ENCODE measurements around the gene NPAS4. TPM values are rescaled to one million over a fixed set of nuclear protein-coding genes. Genes with fewer than 3 reads are reported as not detected.

NPAS4 gene
- polyA plus RNA-seq, 1 of the 3 experiments (the other 2 are of a cell fraction), result 0.03 TPM

GRCh38 chr11:66457826-66458225 lies 37.0 kb downstream of the NPAS4 start:
- no peak for DNase-seq
- no peak for TF ChIP-seq EP300 (IDR thresholded peaks at IDR 0.05; ENCODE audit: borderline replicate concordance in 1 of 2, low read depth in 1 of 2, low read length in 1 of 2)
- whole genome bisulfite sequencing (ENCODE audit: low lambda C conversion rate), result 77% methylated on average over 6 of the region's 6 CpGs
- no peaks in the 10 kb centered on the region for H3K27me3 ChIP-seq (ENCODE audit: insufficient read depth)
- no peaks in the 10 kb centered on the region for H3K9me2 ChIP-seq
- H3K9ac ChIP-seq, result no peak overlapping the region
- no peaks in the 10 kb centered on the region for H3F3A ChIP-seq (replicated peaks; ENCODE audit: insufficient read depth)
- ChIA-PET CTCF (interaction anchor here (0.8 to 2.2 kb wide), 4 partner anchors 26 to 69 kb away, joined by 3 to 5 read pairs (median 4); no protein-coding TSS in a partner anchor), POLR2A (no interaction called here)
- no peaks in the 10 kb centered on the region for H3K36me3 ChIP-seq (replicated peaks in 1 of 2; ENCODE audit: control insufficient read depth in 1 of 2, insufficient read depth in 2 of 2, low read length in 1 of 2)
- H3K4me1 ChIP-seq (ENCODE audit: control insufficient read depth in 1 of 2, insufficient read depth in 2 of 2, low read depth in 1 of 2, low read length in 1 of 2), result no peaks in the 10 kb centered on the region
- no peaks in the 10 kb centered on the region for H3K79me2 ChIP-seq (ENCODE audit: insufficient read depth)
- H2AFZ ChIP-seq (ENCODE audit: low read depth), result no peak overlapping the region
- H3K4me2 ChIP-seq, result no peak overlapping the region
- H3K4me3 ChIP-seq (ENCODE audit: low read depth in 2 of 2, low read length in 1 of 2), result no peak overlapping the region
- no peak overlapping the region for H3K27ac ChIP-seq (ENCODE audit: low read depth in 2 of 2, low read length in 1 of 2)
- H4K20me1 ChIP-seq (ENCODE audit: insufficient read depth), result no peaks in the 10 kb centered on the region
- H3K9me3 ChIP-seq, result no peaks in the 10 kb centered on the region

- 32% methylated on average over 5 of the region's 5 CpGs for WGBS (ENCODE audit: low lambda C conversion rate)
- H3K9ac ChIP-seq, result no peak overlapping the region
- no peak overlapping the region for H2AFZ ChIP-seq (ENCODE audit: low read depth)
- no peaks in the 10 kb centered on the region for H3K27me3 ChIP-seq (ENCODE audit: insufficient read depth)
- H3K9me3 ChIP-seq, result no peaks in the 10 kb centered on the region
- no peak overlapping the region for H3K27ac ChIP-seq (ENCODE audit: low read depth in 2 of 2, low read length in 1 of 2)
- no peaks in the 10 kb centered on the region for H4K20me1 ChIP-seq (ENCODE audit: insufficient read depth)
- CTCF ChIA-PET, result interaction anchor here (0.8 to 1.6 kb wide), 3 partner anchors 21 to 73 kb away, joined by 3 to 7 read pairs (median 3); partner anchors contain the start of gene MRPL11
- no peaks in the 10 kb centered on the region for H3K79me2 ChIP-seq (ENCODE audit: insufficient read depth)
- TF ChIP-seq FOXJ3 (CRISPR knock-in tag; IDR thresholded peaks at IDR 0.05), result no peak
- no peak for TF ChIP-seq MXI1 (IDR thresholded peaks at IDR 0.05; ENCODE audit: low read depth, low read length)
- no peak for TF ChIP-seq NRF1 (IDR thresholded peaks at IDR 0.05; ENCODE audit: low read depth, low read length)
- TF ChIP-seq, protein P1, sequence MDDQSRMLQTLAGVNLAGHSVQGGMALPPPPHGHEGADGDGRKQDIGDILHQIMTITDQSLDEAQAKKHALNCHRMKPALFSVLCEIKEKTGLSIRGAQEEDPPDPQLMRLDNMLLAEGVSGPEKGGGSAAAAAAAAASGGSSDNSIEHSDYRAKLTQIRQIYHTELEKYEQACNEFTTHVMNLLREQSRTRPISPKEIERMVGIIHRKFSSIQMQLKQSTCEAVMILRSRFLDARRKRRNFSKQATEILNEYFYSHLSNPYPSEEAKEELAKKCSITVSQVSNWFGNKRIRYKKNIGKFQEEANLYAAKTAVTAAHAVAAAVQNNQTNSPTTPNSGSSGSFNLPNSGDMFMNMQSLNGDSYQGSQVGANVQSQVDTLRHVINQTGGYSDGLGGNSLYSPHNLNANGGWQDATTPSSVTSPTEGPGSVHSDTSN (IDR thresholded peaks at IDR 0.05), result no peak
- no peaks in the 10 kb centered on the region for H3K9me2 ChIP-seq
- no peak for DNase-seq
- H3K36me3 ChIP-seq (replicated peaks in 1 of 2; ENCODE audit: control insufficient read depth in 1 of 2, insufficient read depth in 2 of 2, low read length in 1 of 2), result no peaks in the 10 kb centered on the region
- no peaks in the 10 kb centered on the region for H3K4me1 ChIP-seq (ENCODE audit: control insufficient read depth in 1 of 2, insufficient read depth in 2 of 2, low read depth in 1 of 2, low read length in 1 of 2)
- H3F3A ChIP-seq (replicated peaks; ENCODE audit: insufficient read depth), result no peaks in the 10 kb centered on the region
- POLR2A ChIA-PET, result no interaction called here
- no peak overlapping the region for H3K4me2 ChIP-seq
- no peak overlapping the region for H3K4me3 ChIP-seq (ENCODE audit: low read depth in 2 of 2, low read length in 1 of 2)
Observed at GRCh38 chr11:66459138-66459778, 38.4 kb downstream of the NPAS4 start.

DNA sequence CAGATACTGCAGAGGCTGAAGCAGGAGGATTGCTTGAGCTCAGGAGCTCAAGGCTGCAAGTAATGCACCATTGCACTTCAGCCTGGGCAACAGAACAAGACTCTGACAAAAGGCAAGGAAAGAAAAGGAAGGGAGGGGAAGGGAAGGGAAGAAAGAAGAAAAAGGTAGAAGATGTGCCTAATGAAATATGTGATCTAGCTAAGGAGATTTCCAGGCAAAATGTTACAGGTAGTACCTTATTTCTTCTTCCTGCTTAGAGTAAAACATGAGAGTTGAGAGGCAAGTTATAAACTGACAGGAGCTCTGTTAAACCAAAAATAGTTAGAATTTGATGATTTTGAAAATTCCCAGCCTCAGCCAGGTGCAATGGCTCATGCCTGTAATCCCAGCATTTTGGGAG lies 41.2 kb downstream of the NPAS4 start:
- Histone ChIP-seq H2AFZ (ENCODE audit: low read depth) (no peak overlapping the region), H4K20me1 (ENCODE audit: insufficient read depth) (no peaks in the 10 kb centered on the region), H3K9me3 (no peaks in the 10 kb centered on the region), H3K4me3 (ENCODE audit: low read depth in 2 of 2, low read length in 1 of 2) (no peak overlapping the region), H3K4me1 (ENCODE audit: control insufficient read depth in 1 of 2, insufficient read depth in 2 of 2, low read depth in 1 of 2, low read length in 1 of 2) (peaks cover 0 to 8% of the 10 kb centered on the region in 2 experiments; a peak in 1 of 4 replicates), H3K9ac (no peak overlapping the region), H3F3A (replicated peaks; ENCODE audit: insufficient read depth) (no peaks in the 10 kb centered on the region), H3K9me2 (no peaks in the 10 kb centered on the region), H3K27me3 (ENCODE audit: insufficient read depth) (no peaks in the 10 kb centered on the region), H3K27ac (ENCODE audit: low read depth in 2 of 2, low read length in 1 of 2) (no peak overlapping the region), H3K4me2 (no peak overlapping the region), H3K36me3 (replicated peaks in 1 of 2; ENCODE audit: control insufficient read depth in 1 of 2, insufficient read depth in 2 of 2, low read length in 1 of 2) (no peaks in the 10 kb centered on the region), H3K79me2 (ENCODE audit: insufficient read depth) (no peaks in the 10 kb centered on the region)
- TF ChIP-seq MXI1 (IDR thresholded peaks at IDR 0.05; ENCODE audit: low read depth, low read length) (no peak), MEF2A (IDR thresholded peaks at IDR 0.05; ENCODE audit: borderline replicate concordance, low read depth) (no peak), FOSL2 (IDR thresholded peaks at IDR 0.05; ENCODE audit: borderline replicate concordance, low read depth) (no peak), CHD2 (IDR thresholded peaks at IDR 0.05; ENCODE audit: low read length, partially characterized antibody) (no peak), SMC3 (IDR thresholded peaks at IDR 0.05; ENCODE audit: low read depth, low read length) (no peak), GATA2 (CRISPR knock-in tag; IDR thresholded peaks at IDR 0.05) (no peak), YY1 (IDR thresholded peaks at IDR 0.05; ENCODE audit: low read depth) (no peak)
- TF ChIP-seq, protein P2, sequence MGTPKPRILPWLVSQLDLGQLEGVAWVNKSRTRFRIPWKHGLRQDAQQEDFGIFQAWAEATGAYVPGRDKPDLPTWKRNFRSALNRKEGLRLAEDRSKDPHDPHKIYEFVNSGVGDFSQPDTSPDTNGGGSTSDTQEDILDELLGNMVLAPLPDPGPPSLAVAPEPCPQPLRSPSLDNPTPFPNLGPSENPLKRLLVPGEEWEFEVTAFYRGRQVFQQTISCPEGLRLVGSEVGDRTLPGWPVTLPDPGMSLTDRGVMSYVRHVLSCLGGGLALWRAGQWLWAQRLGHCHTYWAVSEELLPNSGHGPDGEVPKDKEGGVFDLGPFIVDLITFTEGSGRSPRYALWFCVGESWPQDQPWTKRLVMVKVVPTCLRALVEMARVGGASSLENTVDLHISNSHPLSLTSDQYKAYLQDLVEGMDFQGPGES (IDR thresholded peaks at IDR 0.05; ENCODE audit: low read depth, low read length), result no peak
- ChIA-PET CTCF (interaction anchor here (0.7 to 2.2 kb wide), 4 partner anchors 17 to 76 kb away, joined by 3 to 7 read pairs (median 3); no protein-coding TSS in a partner anchor), POLR2A (no interaction called here)
- no peak for DNase-seq

All from SK-N-SH (cell line).